HG03457 (cell line): ENCODE results near the gene ACTL9.

Experiments used
- ATAC-seq: cut with Tn5 transposase; IDR thresholded peaks from one replicate; pipeline ENCODE4 v1.9.1; 2021; ENCODE audit warnings: moderate number of reproducible peaks; ENCODE audit not compliant: unreplicated experiment

The ACTL9 gene

GRCh38 chr19:8688930-8689329 lies 9.7 kb downstream of the ACTL9 start:
- no peak for ATAC-seq

GRCh38 chr19:8686549-8686948 lies 12.0 kb downstream of the ACTL9 start:
- no peak for ATAC-seq

- no peak for ATAC-seq
Measured at GRCh38 chr19:8684001-8684902, 14.3 kb downstream of the ACTL9 start.

- ATAC-seq, result no peak
Measured at GRCh38 chr19:8682931-8683330, 15.7 kb downstream of the ACTL9 start.

GRCh38 chr19:8682472-8682871 lies 16.1 kb downstream of the ACTL9 start:
- ATAC-seq, result no peak

GRCh38 chr19:8681345-8682029 lies 17.1 kb downstream of the ACTL9 start:
- no peak for ATAC-seq

GRCh38 chr19:8680676-8681344 lies 17.8 kb downstream of the ACTL9 start:
- no peak for ATAC-seq

- no peak for ATAC-seq
Measured at GRCh38 chr19:8678244-8678807, 20.3 kb downstream of the ACTL9 start.

- no peak for ATAC-seq
Measured at GRCh38 chr19:8675066-8675465, 23.5 kb downstream of the ACTL9 start.

GRCh38 chr19:8673276-8673891 lies 25.2 kb downstream of the ACTL9 start:
- no peak for ATAC-seq

- no peak for ATAC-seq
Measured at GRCh38 chr19:8666814-8667405, 31.7 kb downstream of the ACTL9 start.

- no peak for ATAC-seq
Measured at GRCh38 chr19:8665468-8666213, 33.0 kb downstream of the ACTL9 start.

- ATAC-seq, result no peak
Measured at GRCh38 chr19:8664671-8665057, 33.9 kb downstream of the ACTL9 start.

GRCh38 chr19:8663920-8664670 lies 34.5 kb downstream of the ACTL9 start:
- no peak for ATAC-seq

GRCh38 chr19:8662263-8662662 lies 36.3 kb downstream of the ACTL9 start:
- ATAC-seq, result no peak

GRCh38 chr19:8659905-8660304 lies 38.7 kb downstream of the ACTL9 start:
- no peak for ATAC-seq

- no peak for ATAC-seq
Measured at GRCh38 chr19:8657869-8658268, 40.7 kb downstream of the ACTL9 start.

- no peak for ATAC-seq
Measured at GRCh38 chr19:8655340-8655709, 43.3 kb downstream of the ACTL9 start.
